Measurements from ENCODE around the gene INTS2.
"Not testable (repeated sequence)": the region's sequence is repeated elsewhere in the genome, so short reads cannot be mapped to it uniquely, and the experiment has no call there.

Gene INTS2

GRCh38 chr17:61848247-61848646 is 79.5 kb downstream of the INTS2 start:
- DNase-seq = no peak

- no peak for DNase-seq
These were observed 80.1 kb downstream of the INTS2 start for GRCh38 chr17:61847659-61848058.

- DNase-seq = no peak
These were observed 80.9 kb downstream of the INTS2 start for GRCh38 chr17:61846761-61847375.

- no peak for DNase-seq
These were observed 81.7 kb downstream of the INTS2 start for GRCh38 chr17:61846088-61846487.

GRCh38 chr17:61843435-61843834 is 84.3 kb downstream of the INTS2 start:
- DNase-seq = no peak

GRCh38 chr17:61842899-61843298 is 84.9 kb downstream of the INTS2 start:
- no peak for DNase-seq

- DNase-seq = no peak
These were observed 88.4 kb downstream of the INTS2 start for GRCh38 chr17:61839300-61839786.

- peak; percentile 51 to 65 for DNase-seq
These were observed 90.4 kb downstream of the INTS2 start for GRCh38 chr17:61837175-61838051.

- no peak for DNase-seq
These were observed 91.3 kb downstream of the INTS2 start for GRCh38 chr17:61836266-61837174.

GRCh38 chr17:61835606-61836005 is 92.2 kb downstream of the INTS2 start:
- no peak for DNase-seq

GRCh38 chr17:61834610-61835009 is 93.2 kb downstream of the INTS2 start:
- no peak for DNase-seq

GRCh38 chr17:61833536-61834193 is 94.1 kb downstream of the INTS2 start:
- DNase-seq = no peak

GRCh38 chr17:61832463-61832862 is 95.3 kb downstream of the INTS2 start:
- DNase-seq = no peak

GRCh38 chr17:61831099-61831498 is 96.7 kb downstream of the INTS2 start:
- DNase-seq = no peak

- no peak for DNase-seq
These were observed 99.1 kb downstream of the INTS2 start for GRCh38 chr17:61828694-61829093.

GRCh38 chr17:61827649-61828395 is 100.0 kb downstream of the INTS2 start:
- DNase-seq = no peak

GRCh38 chr17:61826866-61827265 is 100.9 kb downstream of the INTS2 start:
- not testable (repeated sequence) for DNase-seq

- DNase-seq = not testable (repeated sequence)
These were observed 101.6 kb downstream of the INTS2 start for GRCh38 chr17:61826198-61826597.

GRCh38 chr17:61825448-61826137 is 102.2 kb downstream of the INTS2 start:
- no peak for DNase-seq

GRCh38 chr17:61822326-61823285 is 105.2 kb downstream of the INTS2 start:
- DNase-seq = no peak
